Gastrocnemius medialis (tissue), 4 donors: ENCODE data around the gene WNT5A. TPM values are rescaled to one million over a fixed set of nuclear protein-coding genes. Genes with fewer than 3 reads are reported as not detected.

Source experiments
- ATAC-seq, 2 donors: fragments of 150-250 bp; one replicate each; pipeline ENCODE4 v1.9.1; 2016
- DNase-seq, 2 donors: peaks; one replicate each; pipeline ENCODE4 v3.0.0-alpha.2; 2019
- H3K27ac ChIP-seq, 4 donors: fragments of 200-600 bp; sonication (generic); 1 replicate in 1 of 4; 2 replicates in 3 of 4; pipeline ENCODE4 v1.5.1; 2016 to 2018; ENCODE audit warnings: mild to moderate bottlenecking in 2 of 4, moderate library complexity in 1 of 4
- H3K27me3 ChIP-seq, 3 donors: fragments of 200-600 bp; sonication (generic) in 2 of 3; 1 replicate in 1 of 3; 2 replicates in 2 of 3; pipeline versions ENCODE4 v1.5.1 to v1.6.0; 2016 to 2019; ENCODE audit warnings: mild to moderate bottlenecking in 1 of 3, moderate library complexity in 1 of 3
- H3K36me3 ChIP-seq, 2 donors: fragments of 200-600 bp; sonication (generic) in 1 of 2; one replicate each; pipeline ENCODE4 v1.5.1; 2017 to 2018
- H3K4me1 ChIP-seq, 2 donors: fragments of 200-600 bp; sonication (generic) in 1 of 2; one replicate each; pipeline ENCODE4 v1.5.1; 2016 to 2017; ENCODE audit warnings: mild to moderate bottlenecking in 2 of 2
- H3K4me3 ChIP-seq, 4 donors: fragments of 200-600 bp; sonication (generic) in 3 of 4; 1 replicate in 1 of 4; 2 replicates in 3 of 4; pipeline ENCODE4 v1.5.1; 2016 to 2019; ENCODE audit warnings: mild to moderate bottlenecking in 2 of 4
- H3K9me3 ChIP-seq, 3 donors: fragments of 200-600 bp; sonication (generic) in 2 of 3; 1 replicate in 1 of 3; 2 replicates in 2 of 3; pipeline ENCODE4 v1.5.1; 2016 to 2019
- CTCF ChIP-seq, 5 experiments: fragments of 450-650 bp in 3 of 5; fragments of 200-600 bp in 2 of 5; sonication (generic) in 2 of 5; IDR thresholded peaks in 4 of 5; conservative IDR thresholded peaks in 1 of 5; 1 replicate in 4 of 5; 2 replicates in 1 of 5; pipeline ENCODE4 v1.5.1; 2016 to 2019; ENCODE audit warnings: antibody characterized with exemption in 5 of 5, mild to moderate bottlenecking in 3 of 5, moderate library complexity in 3 of 5
- POLR2A ChIP-seq, 2 donors: fragments of 450-650 bp; IDR thresholded peaks; one replicate each; pipeline ENCODE4 v1.6.1; 2017; ENCODE audit warnings: antibody characterized with exemption in 2 of 2, mild to moderate bottlenecking in 2 of 2, moderate library complexity in 2 of 2
- in situ Hi-C, 4 donors: fragments of 200-750 bp; cut with MboI; loops; one replicate each; pipeline versions ENCODE4 v1.15.0 to v1.8.0; 2017; ENCODE audit warnings: low sequenced_read_pairs in 4 of 4
- intact Hi-C: fragments of 100-400 bp; cut with DNase I; formaldehyde crosslinking; loops from one replicate; pipeline ENCODE4 v1.15.1; 2023; ENCODE audit warnings: low total_unique reads
- total RNA-seq, 4 donors: library from RNA; depleted of rRNA; stranded (reverse); fragments of >200 nt; gene quantifications; one replicate each; pipeline versions ENCODE4 v1.1.0 to v1.2.3, GENCODE V29; 2016

The WNT5A gene
- total RNA-seq, 4 donors from 2014 or later = 1.6 to 2.9 (median 1.9) TPM

GRCh38 chr3:55436644-55437043 lies 50.5 kb downstream of the WNT5A start:
- in situ Hi-C loops = no loop called here
- intact Hi-C loops = no loop called here
- Histone ChIP-seq H3K27me3 (no peaks in the 10 kb centered on the region), H3K4me3 (no peak overlapping the region), H3K9me3 (no peaks in the 10 kb centered on the region), H3K36me3 (no peaks in the 10 kb centered on the region), H3K4me1 (no peaks in the 10 kb centered on the region), H3K27ac (no peak overlapping the region)
- no peak for ATAC-seq
- TF ChIP-seq CTCF (IDR thresholded peaks at IDR 0.05 in 4 of 5, conservative IDR thresholded peaks at IDR 0.05 in 1 of 5) (no peak), POLR2A (IDR thresholded peaks at IDR 0.05) (no peak)
- DNase-seq = no peak

- no peak for TF ChIP-seq POLR2A (IDR thresholded peaks at IDR 0.05)
- no peak for TF ChIP-seq CTCF (IDR thresholded peaks at IDR 0.05 in 4 of 5, conservative IDR thresholded peaks at IDR 0.05 in 1 of 5)
- in situ Hi-C loops (no loop called here), intact Hi-C loops (no loop called here)
- no peaks in the 10 kb centered on the region for H3K9me3 ChIP-seq
- H3K4me1 ChIP-seq = no peaks in the 10 kb centered on the region
- H3K27ac ChIP-seq = no peak overlapping the region
- H3K4me3 ChIP-seq = no peak overlapping the region
- ATAC-seq = no peak
- no peaks in the 10 kb centered on the region for H3K27me3 ChIP-seq
- DNase-seq = no peak
- no peaks in the 10 kb centered on the region for H3K36me3 ChIP-seq
Measured at GRCh38 chr3:55435491-55435890, 51.6 kb downstream of the WNT5A start.

- no peak for TF ChIP-seq POLR2A (IDR thresholded peaks at IDR 0.05)
- TF ChIP-seq CTCF (IDR thresholded peaks at IDR 0.05 in 4 of 5, conservative IDR thresholded peaks at IDR 0.05 in 1 of 5) = peak in 1 of 5 experiments; percentile 31
- DNase-seq (no peak), ATAC-seq (no peak)
- Histone ChIP-seq H3K36me3 (no peaks in the 10 kb centered on the region), H3K27ac (no peak overlapping the region), H3K27me3 (no peaks in the 10 kb centered on the region), H3K9me3 (no peaks in the 10 kb centered on the region), H3K4me1 (no peaks in the 10 kb centered on the region), H3K4me3 (no peak overlapping the region)
- in situ Hi-C loops = no loop called here
- intact Hi-C loops = no loop called here
Measured at GRCh38 chr3:55434789-55435188, 52.3 kb downstream of the WNT5A start.

- no peak for TF ChIP-seq POLR2A (IDR thresholded peaks at IDR 0.05)
- TF ChIP-seq CTCF (IDR thresholded peaks at IDR 0.05 in 4 of 5, conservative IDR thresholded peaks at IDR 0.05 in 1 of 5) = no peak
- Histone ChIP-seq H3K9me3 (no peaks in the 10 kb centered on the region), H3K4me1 (no peaks in the 10 kb centered on the region), H3K27ac (no peak overlapping the region), H3K4me3 (no peak overlapping the region), H3K27me3 (no peaks in the 10 kb centered on the region), H3K36me3 (no peaks in the 10 kb centered on the region)
- intact Hi-C loops = no loop called here
- in situ Hi-C loops = no loop called here
- no peak for ATAC-seq
- no peak for DNase-seq
Measured at GRCh38 chr3:55431041-55431440, 56.1 kb downstream of the WNT5A start.

GRCh38 chr3:55427739-55428138 lies 59.4 kb downstream of the WNT5A start:
- H3K27me3 ChIP-seq = no peaks in the 10 kb centered on the region
- in situ Hi-C loops = no loop called here
- no peak for DNase-seq
- TF ChIP-seq POLR2A (IDR thresholded peaks at IDR 0.05) (no peak), CTCF (IDR thresholded peaks at IDR 0.05 in 4 of 5, conservative IDR thresholded peaks at IDR 0.05 in 1 of 5) (no peak)
- no peaks in the 10 kb centered on the region for H3K9me3 ChIP-seq
- intact Hi-C loops = no loop called here
- H3K4me3 ChIP-seq = no peak overlapping the region
- H3K27ac ChIP-seq = no peak overlapping the region
- no peak for ATAC-seq
- H3K36me3 ChIP-seq = no peaks in the 10 kb centered on the region
- H3K4me1 ChIP-seq = no peaks in the 10 kb centered on the region
